A549 (cell line): ENCODE results near the gene CD1B. TPM values are rescaled to one million over a fixed set of nuclear protein-coding genes. Genes with fewer than 3 reads are reported as not detected.
"Not testable (repeated sequence)": the region's sequence is repeated elsewhere in the genome, so short reads cannot be mapped to it uniquely, and the experiment has no call there.

Experiments
- ATAC-seq, 2 experiments: fragments of 200-7000 bp in 1 of 2; fragments of >200 bp in 1 of 2; cut with Nextera tagmentation in 1 of 2; cut with Tn5 transposase in 1 of 2; 3 replicates each; pipeline versions ENCODE4 v1.8.0 to v1.9.1; 2018 to 2020; ENCODE audit warnings: mild to moderate bottlenecking in 1 of 2, moderate library complexity in 1 of 2
- CTCF ChIA-PET: fragments of 300-600 bp; sonication (Branson Sonifier 250); formaldehyde crosslinking; extraction: SDS; loops from one replicate; lab custom pipeline; 2021; ENCODE audit warnings: antibody characterized with exemption, inconsistent platforms; lab: Yijun Ruan, JAX
- POLR2A ChIA-PET: fragments of 350-600 bp; formaldehyde crosslinking; extraction: SDS; loops from one replicate; lab custom pipeline; 2021; ENCODE audit warnings: antibody characterized with exemption, inconsistent platforms; lab: Yijun Ruan, JAX
- DNase-seq, 2 experiments: peaks; one replicate each; pipeline versions ENCODE4 v3.0.0 to v3.0.0-alpha.2; 2011 to 2016; ENCODE audit warnings: low read depth in 1 of 2, low spot score in 1 of 2
- FAIRE-seq: peaks from 2 replicates; lab custom pipeline; 2011; peaks lifted over from hg19 to GRCh38; lab: Jason Lieb, UNC
- H3K27ac ChIP-seq, 2 experiments: fragments of >200 bp; sonication (Bioruptor Twin); formaldehyde crosslinking; 3 replicates each; pipeline ENCODE4 v1.5.1; 2016 to 2017
- H3K4me1 ChIP-seq: fragments of >200 bp; sonication (Bioruptor Twin); formaldehyde crosslinking; 3 replicates; pipeline ENCODE4 v1.6.1; 2016
- H3K4me2 ChIP-seq: fragments of >200 bp; sonication (Bioruptor Twin); formaldehyde crosslinking; 3 replicates; pipeline ENCODE4 v1.6.1; 2016
- H3K4me3 ChIP-seq: fragments of >200 bp; sonication (Bioruptor Twin); formaldehyde crosslinking; 3 replicates; pipeline ENCODE4 v1.5.1; 2016
- H3K9me3 ChIP-seq: fragments of >200 bp; sonication (Bioruptor Twin); formaldehyde crosslinking; 3 replicates; pipeline ENCODE4 v1.6.1; 2016
- ESRRA ChIP-seq: fragments of 150-350 bp; IDR thresholded peaks from 2 replicates; pipeline ENCODE4 v1.6.1; 2014; ENCODE audit warnings: mild to moderate bottlenecking, low read length, borderline replicate concordance
- MAX ChIP-seq: IDR thresholded peaks from 2 replicates; pipeline ENCODE4 v1.6.1; 2012
- RCOR1 ChIP-seq: fragments of 150-350 bp; IDR thresholded peaks from 2 replicates; pipeline ENCODE4 v1.6.1; 2014; ENCODE audit warnings: antibody characterized with exemption, low read length, low read depth
- ZC3H11A ChIP-seq: fragments of 450-650 bp; IDR thresholded peaks from 2 replicates; pipeline ENCODE4 v1.6.1; 2014; ENCODE audit warnings: antibody characterized with exemption, mild to moderate bottlenecking
- ZNF302 ChIP-seq: fragments of 250-450 bp; sonication (Bioruptor Pico); IDR thresholded peaks from 2 replicates; pipeline ENCODE4 v1.9.0; 2021; ENCODE audit warnings: inconsistent platforms, mild to moderate bottlenecking, moderate library complexity
- WGBS: methylation state at CpG from one replicate; pipeline ENCODE4 v1.1.6; 2017; ENCODE audit errors: missing lambda C conversion rate; 5-methylcytosine and 5-hydroxymethylcytosine counted together
- polyA plus RNA-seq, 4 experiments: library from polyadenylated mRNA; depleted of rRNA in 3 of 4; stranded (reverse); fragments of >200 nt; fragmentation: RNase III in 1 of 4; extraction: RNeasy Plus Mini Kit Qiagen cat#74134 plus additional on column Dnase treatment in 1 of 4; gene quantifications; 2 replicates in 3 of 4; 3 replicates in 1 of 4; pipeline ENCODE4 v1.2.3, GENCODE V29; 2011 to 2017

The CD1B gene
- polyA plus RNA-seq, 2 of the 4 experiments (the other 2 are of a cell fraction): not detected

GRCh38 chr1:158283965-158284364, 47.4 kb downstream of the CD1B start:
- CTCF ChIA-PET: interaction anchor here (0.6 to 1.5 kb wide), 3 partner anchors 13 to 159 kb away, joined by 3 to 4 read pairs (median 3); no protein-coding TSS in a partner anchor
- POLR2A ChIA-PET: no interaction called here
- no peaks in the 10 kb centered on the region for H3K4me1 ChIP-seq
- DNase-seq (no peak), FAIRE-seq (no peak), ATAC-seq (no peak)
- no peak overlapping the region for H3K4me2 ChIP-seq
- no peak overlapping the region for H3K4me3 ChIP-seq
- TF ChIP-seq RCOR1 (no peak), MAX (no peak), ZNF302 (CRISPR knock-in tag) (no peak), ZC3H11A (no peak), ESRRA (no peak)
- no peak overlapping the region for H3K27ac ChIP-seq
- WGBS: 2% methylated on average over 2 of the region's 2 CpGs
- no peaks in the 10 kb centered on the region for H3K9me3 ChIP-seq

GRCh38 chr1:158282421-158282820, 48.9 kb downstream of the CD1B start:
- WGBS: 0% methylated on average over 2 of the region's 2 CpGs

More at GRCh38 chr1:158282421-158282820, 48.9 kb downstream of the CD1B start:
- CTCF ChIA-PET, ATAC-seq, H3K4me2 ChIP-seq, H3K27ac ChIP-seq, DNase-seq, H3K4me1 ChIP-seq, FAIRE-seq, H3K4me3 ChIP-seq, POLR2A ChIA-PET, H3K9me3 ChIP-seq: not testable (repeated sequence)

Other genes starting within 250 kb of the CD1B start
- gene CD1D, start 150.6 kb downstream of the CD1B start, polyA plus RNA-seq (2011; rRNA removed): not detected in 2 replicates
- gene CD1D, start 150.6 kb downstream of the CD1B start, polyA plus RNA-seq (2017; fragmentation: RNase III; extraction: RNeasy Plus Mini Kit Qiagen cat#74134 plus additional on column Dnase treatment): 0.04 to 0.08 TPM in 2 of 3 replicates, not detected in the other
- not detected in 2 replicates for gene CD1A, start 77.1 kb downstream of the CD1B start, polyA plus RNA-seq (2011; rRNA removed)
- gene CD1A, start 77.1 kb downstream of the CD1B start, polyA plus RNA-seq (2017; fragmentation: RNase III; extraction: RNeasy Plus Mini Kit Qiagen cat#74134 plus additional on column Dnase treatment): not detected in 3 replicates
- not detected in 2 replicates for gene CD1C, start 41.6 kb downstream of the CD1B start, polyA plus RNA-seq (2011; rRNA removed)
- not detected in 3 replicates for gene CD1C, start 41.6 kb downstream of the CD1B start, polyA plus RNA-seq (2017; fragmentation: RNase III; extraction: RNeasy Plus Mini Kit Qiagen cat#74134 plus additional on column Dnase treatment)
- gene CD1E, start 22.4 kb upstream of the CD1B start, polyA plus RNA-seq (2011; rRNA removed): not detected in 2 replicates
- gene CD1E, start 22.4 kb upstream of the CD1B start, polyA plus RNA-seq (2017; fragmentation: RNase III; extraction: RNeasy Plus Mini Kit Qiagen cat#74134 plus additional on column Dnase treatment): not detected in 3 replicates
- gene OR10T2, start 67.9 kb upstream of the CD1B start, polyA plus RNA-seq (2011; rRNA removed): not detected in 2 replicates
- gene OR10T2, start 67.9 kb upstream of the CD1B start, polyA plus RNA-seq (2017; fragmentation: RNase III; extraction: RNeasy Plus Mini Kit Qiagen cat#74134 plus additional on column Dnase treatment): not detected in 3 replicates
- gene OR10K2, start 94.7 kb upstream of the CD1B start, polyA plus RNA-seq (2011; rRNA removed): not detected in 2 replicates
- not detected in 3 replicates for gene OR10K2, start 94.7 kb upstream of the CD1B start, polyA plus RNA-seq (2017; fragmentation: RNase III; extraction: RNeasy Plus Mini Kit Qiagen cat#74134 plus additional on column Dnase treatment)
- gene OR10K1, start 130.3 kb upstream of the CD1B start, polyA plus RNA-seq (2011; rRNA removed): not detected in 2 replicates
- not detected in 3 replicates for gene OR10K1, start 130.3 kb upstream of the CD1B start, polyA plus RNA-seq (2017; fragmentation: RNase III; extraction: RNeasy Plus Mini Kit Qiagen cat#74134 plus additional on column Dnase treatment)
- gene OR10R2, start 140.7 kb upstream of the CD1B start, polyA plus RNA-seq (2011; rRNA removed): not detected in 2 replicates
- not detected in 3 replicates for gene OR10R2, start 140.7 kb upstream of the CD1B start, polyA plus RNA-seq (2017; fragmentation: RNase III; extraction: RNeasy Plus Mini Kit Qiagen cat#74134 plus additional on column Dnase treatment)
- not detected in 2 replicates for gene OR6Y1, start 222.9 kb upstream of the CD1B start, polyA plus RNA-seq (2011; rRNA removed)
- gene OR6Y1, start 222.9 kb upstream of the CD1B start, polyA plus RNA-seq (2017; fragmentation: RNase III; extraction: RNeasy Plus Mini Kit Qiagen cat#74134 plus additional on column Dnase treatment): not detected in 3 replicates
- not detected in 2 replicates for gene OR6P1, start 239.0 kb upstream of the CD1B start, polyA plus RNA-seq (2011; rRNA removed)
- not detected in 3 replicates for gene OR6P1, start 239.0 kb upstream of the CD1B start, polyA plus RNA-seq (2017; fragmentation: RNase III; extraction: RNeasy Plus Mini Kit Qiagen cat#74134 plus additional on column Dnase treatment)
- gene OR10X1, start 248.4 kb upstream of the CD1B start, polyA plus RNA-seq (2011; rRNA removed): not detected in 2 replicates
- gene OR10X1, start 248.4 kb upstream of the CD1B start, polyA plus RNA-seq (2017; fragmentation: RNase III; extraction: RNeasy Plus Mini Kit Qiagen cat#74134 plus additional on column Dnase treatment): not detected in 3 replicates